ENCODE results near the gene MATCAP1. TPM values are rescaled to one million over a fixed set of nuclear protein-coding genes. Genes with fewer than 3 reads are reported as not detected.
A peak's percentile ranks its signal among the peaks of the same experiment; 100 is the strongest.

MATCAP1 gene
- total RNA-seq, 1 experiment from 2014 or later, result 40.8 TPM

GRCh38 chr16:67227567-67227921 lies 43.8 kb upstream of the MATCAP1 start (continued):
- TF ChIP-seq PREB (CRISPR knock-in tag; IDR thresholded peaks at IDR 0.05; ENCODE audit: borderline replicate concordance), result no peak

- Mint-ChIP-seq H3K9me3 (no peaks in the 10 kb centered on the region), H3K36me3 (peaks cover 26% of the 10 kb centered on the region), H3K27me3 (ENCODE audit: low read depth) (peaks cover 28% of the 10 kb centered on the region), H3K4me3 (peak within 1 kb of the TSS; percentile 97), H3K4me1 (peaks cover 15% of the 10 kb centered on the region), H3K27ac (peak within 1 kb of the TSS; percentile 98)
- DNase-seq (ENCODE audit: low spot score) (peak; percentile 100), ATAC-seq (peak; percentile 99)
- ChIA-PET CTCF (interaction anchor here (0.8 to 2.8 kb wide), 21 partner anchors 9 to 266 kb away, joined by 3 to 41 read pairs (median 5); partner anchors contain the start of genes B3GNT9, CES3, E2F4 and ELMO3), POLR2A (interaction anchor here (0.6 to 2.1 kb wide), 11 partner anchors 10 to 53 kb away, joined by 3 to 25 read pairs (median 4); partner anchors contain the start of genes ELMO3, EXOC3L1 and FHOD1)
- no peak for TF ChIP-seq NFYB (CRISPR knock-in tag; conservative IDR thresholded peaks at IDR 0.05; ENCODE audit: low read depth)
- TF ChIP-seq, protein P1, sequence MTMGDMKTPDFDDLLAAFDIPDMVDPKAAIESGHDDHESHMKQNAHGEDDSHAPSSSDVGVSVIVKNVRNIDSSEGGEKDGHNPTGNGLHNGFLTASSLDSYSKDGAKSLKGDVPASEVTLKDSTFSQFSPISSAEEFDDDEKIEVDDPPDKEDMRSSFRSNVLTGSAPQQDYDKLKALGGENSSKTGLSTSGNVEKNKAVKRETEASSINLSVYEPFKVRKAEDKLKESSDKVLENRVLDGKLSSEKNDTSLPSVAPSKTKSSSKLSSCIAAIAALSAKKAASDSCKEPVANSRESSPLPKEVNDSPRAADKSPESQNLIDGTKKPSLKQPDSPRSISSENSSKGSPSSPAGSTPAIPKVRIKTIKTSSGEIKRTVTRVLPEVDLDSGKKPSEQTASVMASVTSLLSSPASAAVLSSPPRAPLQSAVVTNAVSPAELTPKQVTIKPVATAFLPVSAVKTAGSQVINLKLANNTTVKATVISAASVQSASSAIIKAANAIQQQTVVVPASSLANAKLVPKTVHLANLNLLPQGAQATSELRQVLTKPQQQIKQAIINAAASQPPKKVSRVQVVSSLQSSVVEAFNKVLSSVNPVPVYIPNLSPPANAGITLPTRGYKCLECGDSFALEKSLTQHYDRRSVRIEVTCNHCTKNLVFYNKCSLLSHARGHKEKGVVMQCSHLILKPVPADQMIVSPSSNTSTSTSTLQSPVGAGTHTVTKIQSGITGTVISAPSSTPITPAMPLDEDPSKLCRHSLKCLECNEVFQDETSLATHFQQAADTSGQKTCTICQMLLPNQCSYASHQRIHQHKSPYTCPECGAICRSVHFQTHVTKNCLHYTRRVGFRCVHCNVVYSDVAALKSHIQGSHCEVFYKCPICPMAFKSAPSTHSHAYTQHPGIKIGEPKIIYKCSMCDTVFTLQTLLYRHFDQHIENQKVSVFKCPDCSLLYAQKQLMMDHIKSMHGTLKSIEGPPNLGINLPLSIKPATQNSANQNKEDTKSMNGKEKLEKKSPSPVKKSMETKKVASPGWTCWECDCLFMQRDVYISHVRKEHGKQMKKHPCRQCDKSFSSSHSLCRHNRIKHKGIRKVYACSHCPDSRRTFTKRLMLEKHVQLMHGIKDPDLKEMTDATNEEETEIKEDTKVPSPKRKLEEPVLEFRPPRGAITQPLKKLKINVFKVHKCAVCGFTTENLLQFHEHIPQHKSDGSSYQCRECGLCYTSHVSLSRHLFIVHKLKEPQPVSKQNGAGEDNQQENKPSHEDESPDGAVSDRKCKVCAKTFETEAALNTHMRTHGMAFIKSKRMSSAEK (CRISPR knock-in tag; IDR thresholded peaks at IDR 0.05; ENCODE audit: borderline replicate concordance), result 0 out of 2 replicates have a peak, but pooled peaks have one; percentile 17
- no peak for TF ChIP-seq PRDM15 (CRISPR knock-in tag; IDR thresholded peaks at IDR 0.05)
- TF ChIP-seq ATF2 (CRISPR knock-in tag; IDR thresholded peaks at IDR 0.05; ENCODE audit: borderline replicate concordance, low read depth), result no peak
- TF ChIP-seq TCF7 (CRISPR knock-in tag; IDR thresholded peaks at IDR 0.05; ENCODE audit: low read depth), result no peak
- 0 out of 2 replicates have a peak, but pooled peaks have one; percentile 39 for TF ChIP-seq CBFB (CRISPR knock-in tag; IDR thresholded peaks at IDR 0.05; ENCODE audit: low read depth)
- no peak for TF ChIP-seq JAZF1 (CRISPR knock-in tag; IDR thresholded peaks at IDR 0.05)
- TF ChIP-seq CDX4 (CRISPR knock-in tag; IDR thresholded peaks at IDR 0.05; ENCODE audit: borderline replicate concordance), result no peak
- no peak for TF ChIP-seq GTF2I (CRISPR knock-in tag; conservative IDR thresholded peaks at IDR 0.05)
- TF ChIP-seq ETV6 (CRISPR knock-in tag; IDR thresholded peaks at IDR 0.05), result peak; percentile 36; the same call in 1 of the 2 replicates
- 0 out of 2 replicates have a peak, but pooled peaks have one; percentile 38 for TF ChIP-seq E2F5 (CRISPR knock-in tag; IDR thresholded peaks at IDR 0.05)
- TF ChIP-seq ZNF219 (CRISPR knock-in tag; IDR thresholded peaks at IDR 0.05; ENCODE audit: borderline replicate concordance), result no peak
- no peak for TF ChIP-seq ZNF671 (CRISPR knock-in tag; IDR thresholded peaks at IDR 0.05)
- no peak for TF ChIP-seq MLX (CRISPR knock-in tag; IDR thresholded peaks at IDR 0.05)
- TF ChIP-seq IRF2 (CRISPR knock-in tag; IDR thresholded peaks at IDR 0.05; ENCODE audit: borderline replicate concordance, low read depth), result no peak
- TF ChIP-seq, protein P2, sequence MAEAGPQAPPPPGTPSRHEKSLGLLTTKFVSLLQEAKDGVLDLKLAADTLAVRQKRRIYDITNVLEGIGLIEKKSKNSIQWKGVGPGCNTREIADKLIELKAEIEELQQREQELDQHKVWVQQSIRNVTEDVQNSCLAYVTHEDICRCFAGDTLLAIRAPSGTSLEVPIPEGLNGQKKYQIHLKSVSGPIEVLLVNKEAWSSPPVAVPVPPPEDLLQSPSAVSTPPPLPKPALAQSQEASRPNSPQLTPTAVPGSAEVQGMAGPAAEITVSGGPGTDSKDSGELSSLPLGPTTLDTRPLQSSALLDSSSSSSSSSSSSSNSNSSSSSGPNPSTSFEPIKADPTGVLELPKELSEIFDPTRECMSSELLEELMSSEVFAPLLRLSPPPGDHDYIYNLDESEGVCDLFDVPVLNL (CRISPR knock-in tag; IDR thresholded peaks at IDR 0.05; ENCODE audit: borderline replicate concordance, low read depth), result no peak
- TF ChIP-seq, protein P3, sequence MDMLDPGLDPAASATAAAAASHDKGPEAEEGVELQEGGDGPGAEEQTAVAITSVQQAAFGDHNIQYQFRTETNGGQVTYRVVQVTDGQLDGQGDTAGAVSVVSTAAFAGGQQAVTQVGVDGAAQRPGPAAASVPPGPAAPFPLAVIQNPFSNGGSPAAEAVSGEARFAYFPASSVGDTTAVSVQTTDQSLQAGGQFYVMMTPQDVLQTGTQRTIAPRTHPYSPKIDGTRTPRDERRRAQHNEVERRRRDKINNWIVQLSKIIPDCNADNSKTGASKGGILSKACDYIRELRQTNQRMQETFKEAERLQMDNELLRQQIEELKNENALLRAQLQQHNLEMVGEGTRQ (CRISPR knock-in tag; IDR thresholded peaks at IDR 0.05), result 0 out of 2 replicates have a peak, but pooled peaks have one; percentile 17
Measured at GRCh38 chr16:67226804-67227566, 43.2 kb upstream of the MATCAP1 start, which contains the start of gene TMEM208. TMEM208 (plus strand) TSS chr16:67227130; CDS start chr16:67227219, 89 bp downstream.

Measured in WTC11 (cell line).